Spleen (tissue), 7 donors: Measurements from ENCODE around the gene AGPAT4.

ENCODE experiments used
- POLR2A ChIP-seq, 3 donors: fragments of 450-650 bp; IDR thresholded peaks; one replicate each; pipeline ENCODE4 v1.5.1; 2017; ENCODE audit warnings: antibody characterized with exemption in 3 of 3, mild to moderate bottlenecking in 1 of 3
- POLR2AphosphoS5 ChIP-seq, 3 donors: sonication (generic); formaldehyde crosslinking; IDR thresholded peaks; one replicate each; pipeline ENCODE4 v1.5.1; 2017; ENCODE audit warnings: antibody characterized with exemption in 3 of 3
- TF ChIP-seq, protein P1 (sequence below), 11 experiments: fragments of 200-600 bp in 7 of 11; fragments of 450-650 bp in 4 of 11; sonication (generic) in 4 of 11; IDR thresholded peaks in 8 of 11; conservative IDR thresholded peaks in 3 of 11; 1 replicate in 7 of 11; 2 replicates in 4 of 11; pipeline versions ENCODE4 v1.4.0 to v1.8.0; 2016 to 2021; ENCODE audit warnings: antibody characterized with exemption in 11 of 11, inconsistent platforms in 4 of 11, mild to moderate bottlenecking in 1 of 11
- donor health status: DM: no; HTN: no; CAD: no; lungs with moderate emphysema.
- donor health status: DM: no; HTN: no; CAD: no.
- donor health status: DM: no; HTN: no; CAD: no.

DNA sequence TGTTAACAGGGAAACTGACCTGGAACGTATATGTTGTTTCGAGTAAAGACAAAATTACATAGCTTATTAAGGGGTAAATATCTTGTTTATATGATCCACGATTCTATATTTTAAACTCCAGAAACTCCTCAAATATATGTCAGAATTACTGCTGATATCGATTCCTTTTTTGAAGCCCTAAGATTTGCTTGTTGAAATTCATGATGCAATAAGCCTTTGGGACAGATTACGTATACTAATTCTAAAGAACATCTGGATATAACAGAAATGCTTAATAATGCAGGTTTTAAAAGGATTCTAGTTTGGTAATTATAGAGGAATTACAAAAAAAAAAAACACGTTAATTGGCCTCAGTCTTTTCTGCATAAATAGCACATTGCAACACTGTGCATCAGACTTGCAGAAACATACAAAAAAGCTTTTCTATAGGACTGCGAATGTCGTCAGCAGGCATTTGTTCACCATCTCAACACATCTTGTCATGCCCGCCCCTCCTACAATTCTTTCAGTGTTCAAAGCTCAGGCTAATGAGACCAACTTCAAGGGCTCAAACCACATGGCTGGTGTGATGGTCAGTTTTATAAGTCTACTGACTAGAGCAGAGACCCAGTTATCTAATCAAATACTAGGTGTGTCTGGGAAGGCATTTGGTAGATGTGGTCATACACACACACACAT is 74.9 kb downstream of the AGPAT4 start:
- TF ChIP-seq, protein P1, sequence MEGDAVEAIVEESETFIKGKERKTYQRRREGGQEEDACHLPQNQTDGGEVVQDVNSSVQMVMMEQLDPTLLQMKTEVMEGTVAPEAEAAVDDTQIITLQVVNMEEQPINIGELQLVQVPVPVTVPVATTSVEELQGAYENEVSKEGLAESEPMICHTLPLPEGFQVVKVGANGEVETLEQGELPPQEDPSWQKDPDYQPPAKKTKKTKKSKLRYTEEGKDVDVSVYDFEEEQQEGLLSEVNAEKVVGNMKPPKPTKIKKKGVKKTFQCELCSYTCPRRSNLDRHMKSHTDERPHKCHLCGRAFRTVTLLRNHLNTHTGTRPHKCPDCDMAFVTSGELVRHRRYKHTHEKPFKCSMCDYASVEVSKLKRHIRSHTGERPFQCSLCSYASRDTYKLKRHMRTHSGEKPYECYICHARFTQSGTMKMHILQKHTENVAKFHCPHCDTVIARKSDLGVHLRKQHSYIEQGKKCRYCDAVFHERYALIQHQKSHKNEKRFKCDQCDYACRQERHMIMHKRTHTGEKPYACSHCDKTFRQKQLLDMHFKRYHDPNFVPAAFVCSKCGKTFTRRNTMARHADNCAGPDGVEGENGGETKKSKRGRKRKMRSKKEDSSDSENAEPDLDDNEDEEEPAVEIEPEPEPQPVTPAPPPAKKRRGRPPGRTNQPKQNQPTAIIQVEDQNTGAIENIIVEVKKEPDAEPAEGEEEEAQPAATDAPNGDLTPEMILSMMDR (IDR thresholded peaks at IDR 0.05 in 8 of 11, conservative IDR thresholded peaks at IDR 0.05 in 3 of 11), result no peak
- TF ChIP-seq POLR2AphosphoS5 (IDR thresholded peaks at IDR 0.05) (no peak), POLR2A (IDR thresholded peaks at IDR 0.05) (no peak)
